EL (cell line): Measurements from ENCODE around the gene ADIRF.
"Not testable (repeated sequence)": the region's sequence is repeated elsewhere in the genome, so short reads cannot be mapped to it uniquely, and the experiment has no call there.

Experiments used
- DNase-seq: peaks from one replicate; pipeline ENCODE4 v3.0.0-alpha.2; 2016

The ADIRF gene

DNA sequence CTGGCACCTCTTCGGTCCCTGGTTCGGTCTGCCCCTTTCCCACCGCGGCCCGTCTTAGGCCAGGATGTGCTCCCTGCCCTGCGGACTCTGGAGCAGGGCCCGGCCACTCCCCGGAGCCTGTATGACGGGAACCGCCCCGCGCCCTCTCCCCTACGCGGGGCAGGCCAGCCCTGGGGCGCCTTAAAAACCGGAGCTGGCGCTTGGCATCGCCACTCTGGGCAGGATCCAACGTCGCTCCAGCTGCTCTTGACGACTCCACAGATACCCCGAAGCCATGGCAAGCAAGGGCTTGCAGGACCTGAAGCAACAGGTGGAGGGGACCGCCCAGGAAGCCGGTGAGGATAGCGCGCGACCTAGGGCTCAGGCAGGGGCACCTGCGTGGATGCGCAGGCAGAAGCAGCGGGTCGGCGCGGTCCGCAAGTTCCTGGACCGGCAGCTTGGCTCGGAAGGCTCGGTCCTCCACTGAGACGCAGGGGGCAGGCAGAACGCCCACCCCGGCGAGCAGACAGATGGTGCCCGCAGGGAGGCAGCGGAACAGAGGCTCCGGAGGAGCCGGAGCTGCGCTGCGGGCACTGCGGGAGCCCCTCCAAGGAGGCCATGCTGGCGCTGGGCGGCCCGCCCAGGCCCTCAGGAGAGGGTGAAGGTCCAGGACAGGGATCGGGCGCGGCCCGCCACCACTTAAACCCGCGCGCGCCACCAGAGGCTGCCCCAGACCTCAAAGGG, at the start of gene ADIRF:
ADIRF (plus strand) TSS at position 212 of the 723 bp plus-strand sequence; CDS start at position 275, 63 bp downstream.
- DNase-seq, result peak; percentile 48

DNA sequence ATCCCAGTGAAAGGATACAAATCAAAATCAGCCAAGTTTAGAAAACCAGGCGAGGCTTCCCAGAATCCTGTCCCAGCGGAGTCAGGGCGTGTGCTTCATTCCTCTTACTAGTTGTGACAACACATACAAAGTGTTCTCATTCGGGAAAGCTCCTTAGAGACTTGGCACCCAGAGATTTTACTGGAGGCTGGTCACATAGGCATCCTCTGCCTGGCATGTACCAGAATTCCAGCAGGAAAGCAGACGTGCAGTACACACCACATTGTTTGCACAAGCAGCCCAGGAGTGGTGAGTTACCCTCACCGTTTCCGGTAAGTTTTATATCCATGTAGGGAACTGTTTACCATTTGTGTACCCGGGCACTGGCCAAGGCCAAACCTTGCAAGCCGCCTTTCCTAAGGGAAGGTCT, 45.7 kb upstream of the ADIRF start:
- no peak for DNase-seq

DNA sequence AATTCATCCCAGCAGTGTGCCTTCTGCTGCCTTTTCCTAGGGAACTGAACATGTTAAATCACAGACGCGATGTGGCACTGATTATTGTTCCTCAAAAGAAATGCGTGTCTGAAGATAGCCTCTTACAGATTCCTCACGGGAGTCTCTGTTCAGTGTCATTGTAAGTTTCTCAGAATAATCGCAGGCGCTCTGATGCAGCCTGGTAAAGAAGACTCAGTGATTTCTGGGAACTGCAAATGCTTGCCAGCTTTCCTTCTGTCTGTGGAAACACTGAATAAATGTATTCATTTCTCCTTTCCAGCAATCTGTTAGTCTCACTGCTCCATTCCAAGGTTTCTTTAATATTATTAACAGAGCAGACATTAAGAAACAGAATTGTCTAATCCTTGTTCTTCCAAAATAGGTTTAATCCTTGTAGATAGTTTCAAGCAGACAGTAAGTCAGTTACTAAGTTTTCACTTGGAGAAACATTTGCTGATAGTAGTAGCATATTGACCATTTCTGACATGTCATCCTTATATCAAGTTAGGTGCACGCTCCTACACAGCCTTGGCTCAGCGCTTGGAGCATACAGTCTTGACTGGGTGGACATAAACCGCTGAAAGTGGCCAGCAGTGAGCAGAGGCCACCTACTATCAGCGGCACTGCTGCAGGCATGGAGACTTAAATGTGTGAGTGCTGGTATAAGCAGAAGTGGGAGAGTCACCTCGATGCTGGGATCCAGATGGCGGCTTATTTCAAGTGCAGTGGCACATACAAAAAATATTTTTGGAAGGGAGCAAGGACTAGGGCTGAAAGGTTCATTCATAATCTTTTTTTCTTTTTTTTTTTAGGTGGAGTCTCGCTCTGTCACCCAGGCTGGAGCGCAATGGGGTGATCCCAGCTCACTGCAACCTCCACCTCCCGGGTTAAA, 38.6 kb upstream of the ADIRF start:
- no peak for DNase-seq

DNA sequence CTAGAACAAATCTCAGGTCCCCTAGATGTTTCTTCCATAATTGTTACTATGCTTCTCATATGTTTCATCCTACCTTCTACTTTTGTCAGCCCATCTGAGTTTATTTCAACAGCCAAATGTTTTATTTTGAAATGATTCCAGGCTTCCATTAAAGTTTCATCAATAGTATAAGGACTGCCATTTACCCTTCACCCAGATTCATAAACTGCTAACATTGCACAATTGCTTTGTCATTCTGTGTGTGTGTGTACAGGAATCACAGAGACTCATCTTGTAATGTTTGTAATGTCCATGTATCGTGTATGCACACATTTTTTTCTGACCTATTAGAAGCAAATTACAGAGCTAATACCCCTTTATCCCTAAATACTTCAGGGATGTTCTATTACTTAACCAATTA, 36.4 kb upstream of the ADIRF start:
- DNase-seq, result no peak

DNA sequence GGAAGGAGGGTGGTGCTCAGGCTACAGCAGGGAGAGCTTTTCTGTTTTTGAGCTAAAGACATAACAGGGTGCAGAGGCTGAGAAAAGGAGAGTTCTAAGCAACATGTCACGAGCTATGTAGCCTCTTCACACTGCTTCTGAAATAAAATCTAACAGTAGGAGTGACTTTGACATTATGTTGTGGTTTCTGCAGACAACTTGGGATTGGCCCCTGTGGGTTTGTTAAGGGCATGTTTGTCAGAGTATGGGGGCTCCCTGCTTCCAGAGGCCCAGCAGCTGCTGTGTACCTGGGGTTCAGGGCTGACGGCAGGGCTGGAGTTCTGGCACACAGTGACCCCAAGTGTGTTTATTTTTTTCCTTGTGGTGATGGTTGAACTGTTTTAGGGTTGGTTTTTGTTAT, 35.6 kb upstream of the ADIRF start:
- DNase-seq, result no peak

DNA sequence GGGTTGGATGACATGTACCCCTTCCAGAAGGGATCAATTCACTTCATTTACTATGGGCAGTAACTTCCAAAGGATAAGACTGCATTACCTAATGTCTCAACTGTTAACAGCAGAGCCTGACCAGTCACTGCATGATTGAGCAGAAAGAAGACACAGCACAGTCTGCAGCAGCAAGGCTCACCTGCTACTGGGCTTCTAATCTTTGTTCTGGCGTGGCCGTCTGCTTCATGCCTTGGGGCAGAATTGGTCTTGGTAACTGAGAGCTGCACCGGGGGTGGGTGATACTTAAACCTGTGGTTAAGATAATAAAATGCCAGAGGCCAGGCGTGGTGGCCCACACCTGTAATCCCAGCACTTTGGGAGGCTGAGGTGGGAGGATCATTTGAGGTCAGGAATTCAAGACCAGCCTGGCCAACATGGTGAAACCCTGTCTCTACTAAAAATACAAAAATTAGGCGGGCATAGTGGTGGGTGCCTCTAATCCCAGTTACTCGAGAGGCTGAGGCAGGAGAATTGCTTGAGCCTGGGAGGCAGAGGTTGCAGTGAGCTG, 34.0 kb upstream of the ADIRF start:
- not testable (repeated sequence) for DNase-seq

DNA sequence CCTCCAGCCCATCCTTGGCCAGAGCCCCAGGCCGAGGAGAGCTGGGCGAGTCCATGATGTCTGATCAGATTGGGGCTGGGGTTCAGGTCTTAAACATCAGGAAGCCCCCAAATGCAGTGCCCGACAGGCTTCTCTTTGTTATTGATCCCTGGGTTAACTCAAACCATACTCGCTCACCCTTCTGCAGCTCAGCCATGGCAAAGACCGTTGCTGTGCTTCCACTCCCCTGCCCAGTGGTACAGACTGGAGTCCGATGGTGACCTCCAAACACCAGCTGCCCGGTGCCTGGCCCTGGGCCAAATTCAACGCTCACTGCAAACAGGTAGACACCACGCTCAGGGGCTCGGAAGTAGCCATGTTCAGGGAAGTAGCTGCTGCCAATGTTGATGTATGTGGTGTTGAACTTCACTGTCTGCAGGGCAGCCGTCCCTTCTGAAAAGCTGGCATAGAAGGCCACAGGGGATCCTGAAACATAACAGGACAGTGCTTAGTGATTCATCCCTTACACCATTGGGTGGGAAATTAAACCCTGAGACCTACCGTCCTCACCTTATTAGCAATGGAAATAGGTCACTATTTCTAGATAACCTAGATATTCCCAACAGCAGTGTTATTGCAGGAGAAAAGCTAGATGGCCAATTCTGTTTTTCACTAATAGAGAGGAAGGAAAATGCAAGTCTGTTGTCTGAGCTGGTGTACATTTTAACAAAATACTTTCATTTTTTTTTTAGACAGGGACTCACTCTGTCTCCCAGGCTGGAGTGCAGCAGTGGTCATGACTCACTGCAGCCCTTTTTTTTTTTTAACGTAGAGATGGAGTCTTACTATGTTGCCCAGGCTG, 31.4 kb upstream of the ADIRF start:
- peak; percentile 59 for DNase-seq

DNA sequence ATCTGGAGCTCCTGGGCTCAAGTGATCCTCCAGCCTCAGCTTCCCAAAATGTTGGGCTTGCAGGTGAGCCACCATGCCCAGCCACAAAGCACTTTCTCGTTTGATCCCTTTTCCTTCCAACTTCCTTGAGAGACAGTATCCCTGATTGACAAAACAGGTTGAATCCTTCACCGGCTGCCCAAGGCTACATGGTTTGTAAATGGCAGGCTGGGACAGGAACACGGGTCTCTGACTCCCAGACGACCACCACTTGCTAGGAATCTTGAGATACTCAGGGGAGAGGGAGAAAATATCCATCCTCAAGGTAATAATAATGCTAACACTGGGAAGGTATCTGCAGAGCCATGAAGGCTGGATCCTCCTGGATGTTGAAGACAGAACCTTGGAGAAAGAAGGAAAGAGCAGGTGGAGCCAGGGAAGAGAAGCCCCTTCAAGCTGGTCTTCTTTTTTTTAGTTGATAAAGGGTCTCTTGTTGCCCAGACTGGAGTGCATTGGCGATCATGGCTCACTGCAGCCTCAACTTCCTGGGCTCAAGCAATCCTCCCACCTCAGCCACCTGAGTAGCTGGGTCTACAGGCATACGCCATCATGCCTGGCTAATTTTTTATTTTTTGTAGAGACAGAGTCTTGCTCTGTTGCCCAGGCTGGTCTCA, 30.7 kb upstream of the ADIRF start:
- no peak for DNase-seq

DNA sequence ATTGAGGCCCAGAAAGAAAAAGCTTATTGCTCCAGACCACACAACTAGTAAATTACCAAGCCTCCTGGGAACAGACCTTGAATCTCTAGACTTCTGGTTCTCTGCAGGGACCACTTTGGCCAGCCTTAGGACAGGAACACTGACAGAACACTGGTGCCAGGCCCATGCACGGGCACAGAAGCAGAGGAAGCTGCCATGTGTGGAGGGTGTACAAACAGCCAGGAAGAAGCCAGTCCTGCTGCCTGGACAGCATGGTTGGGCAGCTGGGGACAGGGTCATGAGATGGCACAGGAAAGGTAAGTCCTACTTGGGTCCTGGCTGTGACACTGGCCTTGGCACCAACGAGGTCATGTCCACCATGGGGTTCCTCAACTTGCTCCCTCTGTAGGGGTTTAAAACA, 30.0 kb upstream of the ADIRF start:
- DNase-seq, result no peak

DNA sequence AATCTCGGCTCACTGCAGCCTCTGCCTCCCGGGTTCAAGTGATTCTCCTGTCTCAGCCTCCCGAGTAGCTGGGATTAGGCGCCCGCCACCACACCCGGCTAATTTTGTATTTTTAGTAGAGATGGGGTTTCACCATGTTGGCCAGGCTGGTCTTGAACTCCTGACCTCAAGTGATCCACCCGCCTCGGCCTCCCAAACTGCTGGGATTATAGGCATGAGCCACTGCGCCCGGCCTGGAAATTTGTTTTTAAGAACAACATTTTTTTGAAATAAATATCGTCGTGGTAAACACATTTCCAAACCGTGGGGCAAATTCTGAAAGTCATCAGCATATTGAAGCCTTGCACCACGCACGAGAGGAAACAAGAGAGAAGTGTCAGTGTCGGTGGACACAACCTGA, 28.2 kb upstream of the ADIRF start:
- DNase-seq, result not testable (repeated sequence)

DNA sequence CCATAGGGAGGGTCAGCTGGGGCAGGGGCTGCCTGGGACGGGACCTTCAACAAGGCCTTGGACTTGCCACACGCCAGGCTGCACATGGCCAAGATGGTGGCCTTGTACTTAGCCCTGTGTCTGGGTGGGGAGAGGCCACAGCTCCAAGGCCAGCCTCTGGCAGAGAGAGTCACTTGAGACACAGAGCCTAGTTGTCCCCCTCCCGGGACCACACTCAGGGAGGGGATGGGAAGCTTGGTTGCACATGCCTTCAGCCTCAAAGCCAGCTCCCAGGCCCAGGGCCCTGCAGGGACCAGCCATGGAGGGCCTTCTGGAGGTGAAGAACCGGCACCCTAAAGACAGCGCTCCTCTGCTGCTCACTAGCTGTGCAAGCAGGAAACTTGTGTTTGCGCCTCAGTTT, 27.6 kb upstream of the ADIRF start:
- DNase-seq, result no peak

DNA sequence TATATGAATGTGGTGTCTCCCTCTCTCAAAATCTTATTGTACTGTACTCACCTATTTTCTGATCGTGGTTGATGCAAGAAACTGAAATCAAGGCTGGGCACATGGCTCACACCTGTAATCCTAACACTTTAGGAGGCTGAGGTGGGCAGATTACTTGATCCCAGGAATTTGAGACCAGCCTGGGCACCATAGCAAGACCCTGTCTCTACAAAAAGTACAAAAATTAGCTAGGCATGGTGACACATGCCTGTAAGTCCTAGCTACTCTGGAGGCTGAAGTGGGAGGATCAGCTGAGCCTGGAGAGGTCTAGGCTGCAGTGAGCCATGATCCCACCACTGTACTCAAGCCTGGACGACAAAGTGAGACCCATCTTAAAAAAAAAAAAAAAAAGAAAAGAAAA, 26.9 kb upstream of the ADIRF start:
- no peak for DNase-seq

DNA sequence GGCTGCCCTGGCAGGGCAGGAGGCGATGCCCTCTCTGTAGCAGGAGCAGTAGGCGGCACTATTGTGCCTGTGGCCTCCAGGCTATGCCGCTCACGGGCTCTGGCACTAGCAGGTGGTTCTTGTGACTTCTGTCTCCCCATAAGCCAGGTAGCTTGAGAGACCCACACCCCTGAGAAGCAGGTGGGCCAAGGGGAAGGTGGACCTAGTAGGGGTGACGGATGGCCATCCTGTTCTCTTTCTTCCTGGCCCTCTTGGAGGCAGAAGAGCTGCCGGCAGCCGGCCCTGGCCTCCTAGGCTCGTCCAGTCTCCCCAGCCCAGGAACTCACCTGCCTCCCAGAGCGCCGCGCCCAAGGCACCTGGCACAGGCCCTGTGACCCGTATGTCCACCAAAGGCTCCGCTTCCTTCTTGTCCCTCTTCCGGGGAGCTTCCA, 26.3 kb upstream of the ADIRF start:
- DNase-seq, result no peak

DNA sequence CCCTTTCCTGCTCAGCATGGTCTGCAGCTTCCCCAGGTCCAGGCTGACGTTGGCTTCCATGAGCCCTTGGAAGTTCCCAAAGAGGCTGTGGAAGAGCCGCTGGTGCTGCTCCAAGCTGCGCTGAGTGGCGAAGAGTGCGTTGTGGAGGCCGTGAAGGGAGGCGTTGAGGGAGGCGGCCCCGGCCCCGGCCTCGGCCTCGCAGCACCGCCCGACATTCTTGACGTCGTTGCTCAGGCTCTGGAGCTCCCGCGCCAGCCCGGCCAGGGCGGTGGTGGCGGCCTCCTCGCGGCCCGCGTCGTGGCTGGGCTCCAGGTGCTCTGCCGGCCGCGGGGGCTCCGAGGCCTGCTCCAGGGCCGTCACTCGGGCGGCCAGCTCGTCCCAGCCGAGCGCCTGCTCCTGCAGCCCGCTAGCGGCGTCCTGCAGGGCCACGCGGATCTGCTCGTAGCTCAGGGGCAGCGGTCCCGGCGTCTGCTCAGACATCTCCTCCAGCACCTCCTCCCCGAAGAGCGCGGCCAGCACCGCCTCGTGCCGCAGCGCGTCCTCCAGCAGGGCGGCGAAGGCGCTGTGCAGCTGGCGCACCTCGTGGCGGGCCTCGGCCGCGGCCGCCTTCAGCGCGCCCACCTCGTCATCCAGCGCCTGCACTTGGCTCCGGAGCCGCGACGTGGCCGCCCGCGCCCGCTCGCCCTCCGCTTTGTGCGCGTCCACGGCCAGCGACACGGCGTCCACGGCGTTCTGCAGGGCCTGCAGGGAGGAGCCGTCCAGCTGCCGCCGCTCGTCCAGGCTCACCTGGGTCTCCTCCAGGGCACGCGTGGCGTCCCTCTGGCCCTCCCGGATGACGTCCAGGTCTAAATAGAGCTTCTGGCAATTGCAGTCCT, 25.6 kb upstream of the ADIRF start:
- DNase-seq, result no peak

DNA sequence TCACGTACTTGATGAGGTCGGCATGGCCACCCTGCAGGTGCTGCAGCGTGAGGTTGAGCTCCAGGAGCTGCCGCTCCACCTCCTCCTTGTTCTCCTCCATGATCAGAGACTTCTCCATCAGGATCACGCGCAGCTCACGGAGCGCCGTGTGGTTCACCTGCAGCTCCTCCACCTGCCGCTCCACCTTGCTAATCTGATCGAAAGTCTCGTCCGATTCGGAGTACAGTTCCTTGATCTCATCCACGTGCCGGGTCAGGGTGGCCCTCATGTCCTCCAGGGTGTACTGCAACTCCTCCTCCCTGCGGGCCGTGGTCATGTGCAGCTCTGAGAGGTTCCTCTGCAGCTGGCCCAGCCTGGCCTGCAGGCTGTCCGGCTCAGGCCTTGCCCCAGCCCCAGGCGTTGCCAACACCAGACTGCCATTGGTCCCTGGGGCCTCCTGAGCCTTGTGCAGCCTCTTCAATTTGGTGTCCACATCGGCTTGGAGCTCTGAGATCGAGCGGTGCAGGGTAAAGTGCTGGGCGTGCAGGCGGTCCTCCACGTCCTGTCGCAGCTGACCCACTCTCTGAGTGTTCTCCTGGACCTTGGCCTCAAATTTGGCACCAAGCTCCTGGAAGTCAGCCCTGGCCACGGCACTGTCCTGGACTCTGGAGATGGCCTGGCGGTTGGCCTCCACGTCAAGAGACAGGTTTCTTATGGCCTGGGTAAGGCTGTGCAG, 24.8 kb upstream of the ADIRF start:
- DNase-seq, result no peak

DNA sequence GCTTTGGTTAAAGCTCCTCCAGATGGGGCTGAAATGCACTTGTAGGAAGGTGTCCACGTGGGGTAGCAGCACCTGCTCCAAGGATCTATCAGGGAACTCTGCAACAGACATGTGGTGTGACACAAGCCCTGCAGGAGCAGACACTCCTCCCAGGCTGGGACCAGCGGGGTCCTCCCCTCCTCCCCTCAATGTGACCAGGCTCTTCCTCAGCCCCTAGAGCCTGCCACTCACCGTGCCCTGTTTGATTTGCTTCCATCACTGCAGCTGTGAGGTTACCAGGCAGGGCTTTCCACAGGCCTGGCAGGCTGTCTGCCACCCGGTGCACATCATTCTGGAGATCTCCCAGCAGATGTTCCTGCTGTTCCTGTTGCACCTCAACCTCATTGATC, 24.3 kb upstream of the ADIRF start:
- DNase-seq, result no peak

DNA sequence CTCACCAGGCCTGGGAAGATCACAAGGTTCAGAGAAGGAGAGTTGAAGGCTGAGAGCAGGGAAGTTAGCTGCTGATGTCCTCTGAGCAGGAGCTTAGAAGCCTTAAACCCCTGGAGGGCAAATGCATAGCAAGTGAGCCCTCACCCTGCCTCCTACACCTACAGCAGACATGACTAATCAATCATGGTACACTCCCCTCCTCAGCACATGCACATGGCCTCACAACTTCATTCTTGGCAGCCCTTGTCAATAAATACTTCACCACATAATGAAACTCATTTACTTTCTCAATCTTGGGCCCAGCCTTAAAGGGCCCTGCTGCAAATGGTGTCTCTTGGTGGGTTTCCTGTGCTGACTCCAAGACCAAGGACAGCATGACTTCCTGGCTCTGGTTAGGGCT, 23.8 kb upstream of the ADIRF start:
- peak; percentile 32 for DNase-seq

DNA sequence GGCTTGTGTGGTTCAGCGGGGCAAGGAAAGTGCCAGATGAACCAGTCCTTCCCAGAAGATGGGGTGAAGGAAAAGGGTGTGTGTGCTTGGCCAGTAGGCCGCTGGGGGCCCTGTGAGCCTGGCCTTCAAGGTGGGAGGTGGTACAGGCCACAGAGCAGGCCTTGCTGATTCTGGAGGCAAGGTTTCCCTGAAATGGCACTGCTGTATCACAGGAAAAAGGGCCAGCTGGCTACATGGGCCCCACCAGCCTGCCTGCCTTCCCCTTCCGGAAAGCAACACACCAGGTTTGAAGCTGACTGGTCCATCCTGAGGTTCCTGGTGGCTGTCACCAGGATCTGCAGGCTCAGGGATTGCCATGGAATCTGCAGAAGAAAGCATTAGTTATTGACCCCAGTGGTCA, 23.4 kb upstream of the ADIRF start:
- no peak for DNase-seq

DNA sequence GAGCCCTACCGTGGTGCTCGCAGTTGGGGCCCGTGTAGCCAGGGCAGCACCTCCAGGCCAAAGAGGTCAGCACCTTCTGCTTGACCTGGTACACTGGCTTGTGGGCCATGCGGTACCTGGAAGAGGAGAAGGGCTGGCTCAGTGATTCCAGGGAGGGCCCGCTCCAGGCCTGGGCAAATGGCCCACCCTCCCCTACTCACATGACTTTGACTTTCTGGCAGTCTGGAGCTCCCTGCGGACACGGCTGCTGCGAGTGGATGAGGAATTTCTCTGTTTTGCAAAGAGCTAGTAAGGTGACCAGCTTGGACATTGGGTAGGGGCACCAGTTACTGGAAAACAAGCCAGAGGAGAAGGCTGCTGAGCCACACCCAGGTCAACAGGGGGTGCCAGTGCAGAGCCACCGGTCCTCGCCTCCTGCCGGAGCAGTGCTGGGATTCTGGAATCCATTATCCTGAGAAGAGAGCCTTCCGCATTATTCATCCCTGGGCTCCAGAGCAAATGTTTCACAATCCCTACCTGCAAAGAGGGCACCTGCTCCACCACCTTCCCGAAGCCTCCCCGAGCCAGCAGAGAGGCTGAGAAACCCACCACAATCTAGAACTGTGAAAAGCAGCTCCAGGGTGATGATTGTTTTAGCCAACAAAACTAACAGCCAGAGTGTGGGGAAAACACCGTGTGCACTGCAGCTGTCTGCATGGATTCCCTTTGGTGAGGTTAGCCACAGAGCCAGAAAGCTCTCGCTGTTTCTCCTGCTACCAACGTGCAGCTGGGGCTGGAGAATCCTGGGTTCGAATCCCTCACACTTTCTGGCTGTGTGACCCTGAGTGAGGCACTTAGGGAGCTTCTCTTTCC, 22.7 kb upstream of the ADIRF start:
- no peak for DNase-seq
